HepG2 (cell line): ENCODE results near the gene ABCA13. TPM values are rescaled to one million over a fixed set of nuclear protein-coding genes. Genes with fewer than 3 reads are reported as not detected.

ENCODE experiments used
- ATAC-seq: fragments of 200-7000 bp; cut with Tn5 transposase; 3 replicates; pipeline ENCODE4 v1.9.1; 2020; ENCODE audit warnings: mild to moderate bottlenecking, moderate library complexity
- BruUV-seq: library from RNA; stranded (reverse); fragments of 400-500 nt; replicated peaks from 2 replicates; lab custom pipeline; 2021; lab: Mats Ljungman, UMichigan
- CTCF ChIA-PET: fragments of 300-600 bp; formaldehyde crosslinking; extraction: SDS; loops from one replicate; lab custom pipeline; 2021; ENCODE audit warnings: low total read pairs, inconsistent platforms, low intra/inter-chr PET ratio; lab: Yijun Ruan, JAX
- POLR2A ChIA-PET: fragments of 350-600 bp; sonication (Branson Sonifier 250); formaldehyde crosslinking; loops from one replicate; lab custom pipeline; 2020; ENCODE audit warnings: antibody characterized with exemption, inconsistent platforms; lab: Yijun Ruan, JAX
- DNase-seq: peaks from one replicate; pipeline ENCODE4 v3.0.0-alpha.2; 2015; ENCODE audit warnings: low spot score
- FAIRE-seq: peaks from 3 replicates; lab custom pipeline; 2011; peaks lifted over from hg19 to GRCh38; lab: Jason Lieb, UNC
- H2AFZ ChIP-seq: one replicate; pipeline ENCODE4 v1.6.1; 2011; ENCODE audit warnings: low read length, inconsistent platforms
- H3K27ac ChIP-seq: fragments of 300-600 bp; 3 replicates; pipeline ENCODE4 v1.8.0; 2011; ENCODE audit warnings: mixed run types, mild to moderate bottlenecking, mixed read lengths, low read length, inconsistent platforms; ENCODE audit not compliant: insufficient read depth; ENCODE audit errors: extremely low read length
- H3K27me3 ChIP-seq, 2 experiments: fragments of 200-600 bp in 1 of 2; 2 replicates in 1 of 2; 3 replicates in 1 of 2; pipeline versions ENCODE4 v1.6.0 to v1.8.0; 2011; ENCODE audit warnings: low read length in 2 of 2, mild to moderate bottlenecking in 2 of 2, moderate library complexity in 2 of 2, inconsistent platforms in 1 of 2; ENCODE audit not compliant: insufficient read depth in 2 of 2, control insufficient read depth in 1 of 2
- H3K36me3 ChIP-seq, 2 experiments: fragments of 200-600 bp in 1 of 2; replicated peaks in 1 of 2; 2 replicates in 1 of 2; 3 replicates in 1 of 2; pipeline versions ENCODE4 v1.5.1 to v1.8.0; 2011; ENCODE audit warnings: low read length in 2 of 2, inconsistent platforms in 1 of 2; ENCODE audit not compliant: insufficient read depth in 2 of 2, control insufficient read depth in 1 of 2
- H3K4me1 ChIP-seq: 2 replicates; pipeline ENCODE4 v1.5.1; 2012; ENCODE audit warnings: low read length, inconsistent platforms; ENCODE audit not compliant: insufficient read depth
- H3K4me2 ChIP-seq: 2 replicates; pipeline ENCODE4 v1.6.0; 2011; ENCODE audit warnings: low read depth, low read length, inconsistent platforms
- H3K4me3 ChIP-seq, 3 experiments: fragments of 200-600 bp in 1 of 3; sonication (generic), shearing (Covaris generic) in 1 of 3; replicated peaks in 1 of 3; 2 replicates each; pipeline ENCODE4 v1.5.1; 2011 to 2016; ENCODE audit warnings: low read length in 3 of 3, inconsistent platforms in 2 of 3, low read depth in 2 of 3, mild to moderate bottlenecking in 2 of 3, control low read depth in 1 of 3, mixed read lengths in 1 of 3; ENCODE audit not compliant: insufficient read depth in 1 of 3
- H3K79me2 ChIP-seq: one replicate; pipeline ENCODE4 v1.6.1; 2011; ENCODE audit warnings: low read length, inconsistent platforms; ENCODE audit not compliant: insufficient read depth
- H3K9ac ChIP-seq: 2 replicates; pipeline ENCODE4 v1.6.0; 2011; ENCODE audit warnings: mild to moderate bottlenecking, low read depth, low read length, inconsistent platforms; ENCODE audit not compliant: insufficient read depth
- H3K9me3 ChIP-seq: 2 replicates; pipeline ENCODE4 v1.5.1; 2012; ENCODE audit warnings: mild to moderate bottlenecking, low read length
- H4K20me1 ChIP-seq: 2 replicates; pipeline ENCODE4 v1.6.0; 2011; ENCODE audit warnings: inconsistent platforms, mild to moderate bottlenecking, low read length, moderate library complexity; ENCODE audit not compliant: insufficient read depth
- CHCHD3 ChIP-seq: sonication (generic); formaldehyde crosslinking; IDR thresholded peaks from 2 replicates; pipeline ENCODE4 v1.8.0; 2022; ENCODE audit warnings: mild to moderate bottlenecking, missing genetic modification reagents, moderate library complexity
- IRF1 ChIP-seq: sonication (generic); formaldehyde crosslinking; IDR thresholded peaks from 2 replicates; pipeline ENCODE4 v1.4.0; 2020; ENCODE audit warnings: low read depth, mild to moderate bottlenecking, missing genetic modification reagents
- RAD21 ChIP-seq: fragments of 450-650 bp; formaldehyde crosslinking; IDR thresholded peaks from 2 replicates; pipeline ENCODE4 v1.5.0; 2020; ENCODE audit warnings: mild to moderate bottlenecking
- TFE3 ChIP-seq: IDR thresholded peaks from 2 replicates; pipeline ENCODE4 v1.6.1; 2016
- ZNF232 ChIP-seq: sonication (generic); formaldehyde crosslinking; IDR thresholded peaks from 2 replicates; pipeline ENCODE4 v1.4.0; 2020; ENCODE audit warnings: missing genetic modification reagents, borderline replicate concordance
- WGBS: methylation state at CpG from one replicate; pipeline ENCODE4 v1.1.6; 2017; ENCODE audit warnings: low lambda C conversion rate; 5-methylcytosine and 5-hydroxymethylcytosine counted together
- in situ Hi-C: cut with HindIII; loops from 2 replicates; pipeline ENCODE4 v1.10.0; 2017; ENCODE audit warnings: low pct_unique_long_range_greater_than_20kb; ENCODE audit not compliant: extremely low pct_ligation_motif_present
- intact Hi-C: fragments of 100-400 bp; cut with micrococcal nuclease; formaldehyde crosslinking; loops from one replicate; pipeline ENCODE4 v1.10.0; 2022; ENCODE audit not compliant: unreplicated experiment
- polyA plus RNA-seq, 8 experiments: library from polyadenylated mRNA; depleted of rRNA in 3 of 8; stranded (reverse) in 7 of 8; unstranded in 1 of 8; fragments of >200 nt; fragmentation: Illumina TruSeq in 4 of 8; extraction: Trizol in 4 of 8; gene quantifications; 2 replicates each; pipeline versions ENCODE4 v1.2.1 to v1.2.3, GENCODE V29; 2011 to 2016; ENCODE audit warnings: low read depth in 4 of 8, missing spikeins in 1 of 8, mixed read lengths in 1 of 8; ENCODE audit not compliant: insufficient read depth in 1 of 8
- total RNA-seq, 5 experiments: library from RNA; depleted of rRNA; stranded (reverse); fragments of >200 nt; fragmentation: Illumina TruSeq; extraction: Trizol; gene quantifications; 2 replicates each; pipeline ENCODE4 v1.2.3, GENCODE V29; 2016; ENCODE audit warnings: low read depth in 1 of 5

Gene ABCA13
- total and polyA plus RNA-seq, 2 of the 13 experiments (the other 11 are each of a cell fraction or from before 2014, with no cell fraction given) = 0.03 TPM; not detected in 1

GRCh38 chr7:48635796-48636195 lies 464.5 kb downstream of the ABCA13 start (continued):
- no peak for TF ChIP-seq TFE3 (CRISPR knock-in tag)
- TF ChIP-seq RAD21 (CRISPR knock-in tag) = no peak

- in situ Hi-C loops = no loop called here
- POLR2A ChIA-PET = no interaction called here
- H3K4me2 ChIP-seq = no peak overlapping the region
- H2AFZ ChIP-seq = no peak overlapping the region
- TF ChIP-seq IRF1 (no peak), ZNF232 (no peak), CHCHD3 (CRISPR knock-in tag) (no peak)
- H3K9ac ChIP-seq = no peak overlapping the region
- DNase-seq = no peak
- CTCF ChIA-PET = no interaction called here
- no peak overlapping the region for H3K4me3 ChIP-seq
- H3K36me3 ChIP-seq = no peaks in the 10 kb centered on the region
- intact Hi-C loops = no loop called here
- no peaks in the 10 kb centered on the region for H3K9me3 ChIP-seq
- WGBS = 2% methylated on average over 3 of the region's 3 CpGs
- BruUV-seq = no TSS peak
- no peak overlapping the region for H3K27ac ChIP-seq
- H3K27me3 ChIP-seq = no peaks in the 10 kb centered on the region
- no peaks in the 10 kb centered on the region for H3K4me1 ChIP-seq
- H3K79me2 ChIP-seq = no peaks in the 10 kb centered on the region
- H4K20me1 ChIP-seq = no peaks in the 10 kb centered on the region
- no peak for ATAC-seq
- no peak for FAIRE-seq
Observed at GRCh38 chr7:48636391-48637015, 465.2 kb downstream of the ABCA13 start.
